Trophoblast cell (in vitro differentiated cells and primary cell): ENCODE results near the gene CCDC106.

ENCODE experiments used
- DNase-seq, 2 donors: peaks; one replicate each; pipeline ENCODE4 v3.0.0-alpha.2; 2016
- H2AFZ ChIP-seq: 2 replicates; pipeline ENCODE4 v1.6.1; 2013; ENCODE audit warnings: low read length, moderate library complexity, mild to moderate bottlenecking; ENCODE audit not compliant: insufficient read depth, poor library complexity
- H2AK5ac ChIP-seq: 2 replicates; pipeline ENCODE4 v1.6.1; 2013; ENCODE audit warnings: mild to moderate bottlenecking, low read length
- H2BK120ac ChIP-seq: 2 replicates; pipeline ENCODE4 v1.6.1; 2013; ENCODE audit warnings: low read length, mild to moderate bottlenecking, moderate library complexity; ENCODE audit not compliant: insufficient read depth, poor library complexity
- H2BK12ac ChIP-seq: 2 replicates; pipeline ENCODE4 v1.6.1; 2013; ENCODE audit warnings: mild to moderate bottlenecking, low read length, moderate library complexity
- H2BK5ac ChIP-seq: 2 replicates; pipeline ENCODE4 v1.6.1; 2013; ENCODE audit warnings: low read length, low read depth, moderate library complexity, mild to moderate bottlenecking; ENCODE audit not compliant: poor library complexity
- H3K14ac ChIP-seq: 2 replicates; pipeline ENCODE4 v1.6.1; 2013; ENCODE audit warnings: mild to moderate bottlenecking, low read length
- H3K18ac ChIP-seq: 2 replicates; pipeline ENCODE4 v1.6.1; 2013; ENCODE audit warnings: mild to moderate bottlenecking, low read length
- H3K23ac ChIP-seq: 2 replicates; pipeline ENCODE4 v1.6.1; 2013; ENCODE audit warnings: low read length
- H3K27ac ChIP-seq: 2 replicates; pipeline ENCODE4 v1.5.1; 2013; ENCODE audit warnings: low read depth, mild to moderate bottlenecking, inconsistent platforms, low read length, moderate library complexity
- H3K27me3 ChIP-seq: 2 replicates; pipeline ENCODE4 v1.6.1; 2013; ENCODE audit warnings: inconsistent platforms, mild to moderate bottlenecking, low read length, moderate library complexity; ENCODE audit not compliant: insufficient read depth
- H3K36me3 ChIP-seq, 2 experiments: 1 replicate in 1 of 2; 2 replicates in 1 of 2; pipeline ENCODE4 v1.6.1; 2013; ENCODE audit warnings: low read length in 2 of 2, mild to moderate bottlenecking in 2 of 2, moderate library complexity in 1 of 2; ENCODE audit not compliant: insufficient read depth in 2 of 2, control insufficient read depth in 1 of 2
- H3K4ac ChIP-seq: 2 replicates; pipeline ENCODE4 v1.6.1; 2013; ENCODE audit warnings: low read depth, mild to moderate bottlenecking, low read length, moderate library complexity
- H3K4me1 ChIP-seq, 2 experiments: 1 replicate in 1 of 2; 2 replicates in 1 of 2; pipeline ENCODE4 v1.6.1; 2013; ENCODE audit warnings: low read length in 2 of 2, mild to moderate bottlenecking in 2 of 2, moderate library complexity in 1 of 2; ENCODE audit not compliant: insufficient read depth in 2 of 2, control insufficient read depth in 1 of 2
- H3K4me2 ChIP-seq: 2 replicates; pipeline ENCODE4 v1.6.1; 2013; ENCODE audit warnings: inconsistent platforms, mild to moderate bottlenecking, low read length, moderate library complexity
- H3K4me3 ChIP-seq: 2 replicates; pipeline ENCODE4 v1.5.1; 2013; ENCODE audit warnings: mild to moderate bottlenecking, low read depth, low read length, inconsistent platforms
- H3K79me1 ChIP-seq: one replicate; pipeline ENCODE4 v1.6.1; 2013; ENCODE audit warnings: low read length
- H3K79me2 ChIP-seq: 2 replicates; pipeline ENCODE4 v1.6.1; 2013; ENCODE audit warnings: low read length, mild to moderate bottlenecking; ENCODE audit not compliant: control insufficient read depth, insufficient read depth, poor library complexity
- H3K9ac ChIP-seq: 2 replicates; pipeline ENCODE4 v1.6.1; 2013; ENCODE audit warnings: mild to moderate bottlenecking, low read length
- H3K9me3 ChIP-seq: 2 replicates; pipeline ENCODE4 v1.6.1; 2013; ENCODE audit warnings: low read depth, mild to moderate bottlenecking, control low read depth, inconsistent platforms, low read length; ENCODE audit not compliant: insufficient read depth
- H4K12ac ChIP-seq: 2 replicates; pipeline ENCODE4 v1.6.1; 2013; ENCODE audit warnings: low read depth, mild to moderate bottlenecking, low read length, moderate library complexity
- H4K8ac ChIP-seq: 2 replicates; pipeline ENCODE4 v1.6.1; 2013; ENCODE audit warnings: low read depth, mild to moderate bottlenecking, low read length, moderate library complexity
- H4K91ac ChIP-seq: one replicate; pipeline ENCODE4 v1.6.1; 2013; ENCODE audit warnings: low read depth, mild to moderate bottlenecking, low read length, moderate library complexity
- WGBS: extraction: QIAGEN DNeasy Blood & Tissue Kit; methylation state at CpG from one replicate; pipeline ENCODE4 v1.1.7; 2013; ENCODE audit warnings: missing lambda C conversion rate; ENCODE audit not compliant: insufficient read length, insufficient coverage; ENCODE audit errors: extremely low coverage; 5-methylcytosine and 5-hydroxymethylcytosine counted together

The CCDC106 gene

DNA sequence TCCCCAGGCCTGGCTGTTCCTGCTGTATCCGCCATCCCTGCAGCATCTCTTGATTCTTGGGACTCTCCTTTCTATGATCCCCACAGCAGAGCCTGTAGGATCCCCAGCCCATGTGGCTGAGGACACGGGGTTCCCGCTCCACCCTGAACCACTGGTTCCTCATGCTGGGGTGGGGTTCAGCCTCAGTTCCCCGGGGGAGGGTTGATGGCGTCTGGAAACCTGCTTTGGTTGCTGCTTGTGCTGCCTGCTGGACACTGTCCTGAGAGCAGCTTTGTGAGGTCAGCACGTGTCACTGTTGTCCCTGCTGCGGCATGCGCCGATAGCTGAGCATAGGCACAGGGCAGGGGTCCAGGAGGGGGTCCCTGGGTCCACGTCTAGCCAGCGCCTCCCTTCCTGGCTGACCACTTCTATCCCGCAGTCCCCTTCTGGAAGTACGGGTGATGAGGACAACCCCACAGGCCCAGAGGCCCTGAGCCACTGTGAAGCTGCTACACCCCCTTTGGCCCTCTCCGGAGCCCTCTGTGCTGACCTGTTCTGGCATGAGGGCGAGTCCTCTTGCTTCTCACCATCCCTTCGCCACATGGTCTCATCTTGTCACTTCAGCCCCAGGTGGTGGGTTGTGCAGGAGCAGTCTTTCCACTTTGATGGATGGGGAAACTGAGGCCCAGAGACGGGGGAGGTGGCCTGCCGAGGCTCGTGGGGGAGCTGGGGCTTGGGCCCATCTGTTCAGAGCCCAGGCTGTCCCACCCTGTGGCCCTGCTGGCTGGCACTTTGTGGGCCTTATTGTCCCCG, 32.5 kb downstream of the CCDC106 start:
- Histone ChIP-seq H3K4me1 (peaks cover 0 to 3% of the 10 kb centered on the region in 2 experiments), H3K23ac (no peak overlapping the region), H3K27ac (no peak overlapping the region), H3K9ac (no peak overlapping the region), H3K14ac (no peak overlapping the region), H3K27me3 (no peaks in the 10 kb centered on the region), H3K79me1 (no peaks in the 10 kb centered on the region), H4K91ac (no peak overlapping the region), H3K4ac (no peak overlapping the region), H3K9me3 (peaks cover 2% of the 10 kb centered on the region), H4K12ac (no peak overlapping the region), H2AFZ (no peak overlapping the region), H3K79me2 (peaks cover 5% of the 10 kb centered on the region), H3K36me3 (peaks cover 64 to 66% of the 10 kb centered on the region in 2 experiments), H2AK5ac (no peak overlapping the region), H4K8ac (no peak overlapping the region), H2BK5ac (no peak overlapping the region), H2BK12ac (no peak overlapping the region), H3K18ac (no peak overlapping the region), H3K4me3 (no peak overlapping the region), H2BK120ac (no peak overlapping the region), H3K4me2 (no peak overlapping the region)
- WGBS, result no CpG with 5 or more reads among the region's 20 CpGs
- DNase-seq, result no peak

GRCh38 chr19:55681131-55682092, 33.4 kb downstream of the CCDC106 start:
- H3K23ac ChIP-seq, result no peak overlapping the region
- H2AK5ac ChIP-seq, result no peak overlapping the region
- H2BK12ac ChIP-seq, result no peak overlapping the region
- H3K27me3 ChIP-seq, result no peaks in the 10 kb centered on the region
- no peak overlapping the region for H4K91ac ChIP-seq
- H3K79me2 ChIP-seq, result peaks cover 1% of the 10 kb centered on the region
- H2BK120ac ChIP-seq, result no peak overlapping the region
- peaks cover 2% of the 10 kb centered on the region for H3K9me3 ChIP-seq
- no peak overlapping the region for H3K14ac ChIP-seq
- no peak overlapping the region for H2BK5ac ChIP-seq
- H3K4me1 ChIP-seq, result no peaks in the 10 kb centered on the region
- H3K4me3 ChIP-seq, result no peak overlapping the region
- DNase-seq, result no peak
- H3K9ac ChIP-seq, result no peak overlapping the region
- H3K36me3 ChIP-seq, result peaks cover 72 to 75% of the 10 kb centered on the region in 2 experiments
- no peak overlapping the region for H3K4me2 ChIP-seq
- no peak overlapping the region for H4K12ac ChIP-seq
- H2AFZ ChIP-seq, result no peak overlapping the region
- H4K8ac ChIP-seq, result no peak overlapping the region
- no peak overlapping the region for H3K18ac ChIP-seq
- H3K27ac ChIP-seq, result no peak overlapping the region
- H3K4ac ChIP-seq, result no peak overlapping the region
- no CpG with 5 or more reads among the region's 9 CpGs for WGBS
- no peaks in the 10 kb centered on the region for H3K79me1 ChIP-seq

- Histone ChIP-seq H3K23ac (no peak overlapping the region), H2BK12ac (no peak overlapping the region), H3K27ac (no peak overlapping the region), H3K4ac (peak overlapping the region; percentile 17), H4K12ac (no peak overlapping the region), H2BK120ac (no peak overlapping the region), H3K79me1 (no peaks in the 10 kb centered on the region), H3K79me2 (no peaks in the 10 kb centered on the region), H3K4me3 (no peak overlapping the region), H3K18ac (no peak overlapping the region), H4K91ac (no peak overlapping the region), H3K9ac (no peak overlapping the region), H3K14ac (no peak overlapping the region), H3K36me3 (peaks cover 78 to 79% of the 10 kb centered on the region in 2 experiments), H3K4me1 (no peaks in the 10 kb centered on the region), H3K4me2 (no peak overlapping the region), H4K8ac (no peak overlapping the region), H2AK5ac (no peak overlapping the region), H3K27me3 (no peaks in the 10 kb centered on the region), H2AFZ (no peak overlapping the region), H3K9me3 (peaks cover 2% of the 10 kb centered on the region), H2BK5ac (no peak overlapping the region)
- DNase-seq, result no peak
- no CpG with 5 or more reads among the region's 22 CpGs for WGBS
Observed at GRCh38 chr19:55683449-55684261, 35.6 kb downstream of the CCDC106 start.
